Adrenal gland (tissue), 5 donors: Measurements from ENCODE around the gene FBXO3.
"Not testable (repeated sequence)": the region's sequence is repeated elsewhere in the genome, so short reads cannot be mapped to it uniquely, and the experiment has no call there.

Source experiments
- CTCF ChIP-seq, 6 experiments: fragments of 450-650 bp in 4 of 6; fragments of 200-600 bp in 2 of 6; sonication (generic) in 1 of 6; IDR thresholded peaks; 1 replicate in 5 of 6; 2 replicates in 1 of 6; pipeline versions ENCODE4 v1.5.1 to v1.8.0; 2016 to 2021; ENCODE audit warnings: antibody characterized with exemption in 6 of 6, mild to moderate bottlenecking in 2 of 6, moderate library complexity in 1 of 6
- POLR2A ChIP-seq, 2 donors: fragments of 450-650 bp; IDR thresholded peaks; one replicate each; pipeline ENCODE4 v1.6.1; 2017; ENCODE audit warnings: antibody characterized with exemption in 2 of 2, mild to moderate bottlenecking in 2 of 2, moderate library complexity in 1 of 2
- donor health status: DM: no; HTN: no; CAD: no.

GRCh38 chr11:33727539-33727938 lies 46.8 kb downstream of the FBXO3 start:
- TF ChIP-seq POLR2A, CTCF (IDR thresholded peaks at IDR 0.05): not testable (repeated sequence)
